ENCODE results near the gene MT1G.

MT1G gene

DNA sequence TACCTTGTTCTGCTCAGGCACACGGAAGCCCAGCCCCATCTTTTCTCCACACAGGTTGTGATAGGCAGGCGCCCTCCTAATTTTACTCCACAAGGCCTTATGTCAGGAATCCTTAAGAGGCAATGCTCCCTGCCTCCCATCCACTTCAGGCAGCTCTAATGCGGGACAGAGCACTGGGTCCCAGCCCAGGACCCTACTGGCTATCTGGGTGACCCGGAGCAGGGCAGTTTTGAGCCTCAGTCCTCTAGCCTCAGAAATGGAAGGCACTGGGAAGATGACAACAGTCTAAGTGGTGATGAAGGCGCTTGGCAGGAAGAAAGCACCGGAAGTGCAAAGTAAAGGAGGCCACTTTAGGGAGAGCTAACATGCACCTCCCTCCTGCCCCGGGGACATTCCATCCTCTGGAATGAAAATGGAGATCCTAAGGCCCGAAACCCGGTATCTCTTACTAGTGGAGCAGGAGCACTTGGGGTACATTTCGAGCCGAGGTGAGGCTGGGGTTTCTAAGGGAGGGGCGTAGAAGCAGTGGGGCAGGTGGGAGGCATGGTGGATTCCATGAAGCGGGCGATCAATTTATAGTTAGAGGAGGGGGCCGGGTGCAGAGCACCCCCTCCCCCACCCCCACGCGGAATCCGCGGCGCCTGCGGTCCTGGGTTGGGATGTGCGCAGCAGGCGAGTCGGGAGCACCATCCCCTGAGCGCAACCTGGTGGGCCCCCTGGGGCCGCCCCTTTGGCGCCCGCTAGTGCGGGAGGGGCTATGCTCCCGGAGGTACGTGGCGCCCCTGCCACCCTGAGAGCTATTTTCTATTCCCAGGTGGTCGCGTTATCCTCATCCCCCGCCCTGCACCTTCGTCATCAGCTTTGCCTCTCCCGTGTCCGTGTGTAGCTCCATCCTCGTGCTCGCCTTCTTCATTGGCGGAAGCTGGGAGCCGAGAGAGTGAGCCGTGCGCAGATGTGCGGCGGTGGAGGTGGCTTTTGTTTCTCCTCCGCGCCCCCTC, 5.2 kb downstream of the MT1G start:
- no peak for DNase-seq

DNA sequence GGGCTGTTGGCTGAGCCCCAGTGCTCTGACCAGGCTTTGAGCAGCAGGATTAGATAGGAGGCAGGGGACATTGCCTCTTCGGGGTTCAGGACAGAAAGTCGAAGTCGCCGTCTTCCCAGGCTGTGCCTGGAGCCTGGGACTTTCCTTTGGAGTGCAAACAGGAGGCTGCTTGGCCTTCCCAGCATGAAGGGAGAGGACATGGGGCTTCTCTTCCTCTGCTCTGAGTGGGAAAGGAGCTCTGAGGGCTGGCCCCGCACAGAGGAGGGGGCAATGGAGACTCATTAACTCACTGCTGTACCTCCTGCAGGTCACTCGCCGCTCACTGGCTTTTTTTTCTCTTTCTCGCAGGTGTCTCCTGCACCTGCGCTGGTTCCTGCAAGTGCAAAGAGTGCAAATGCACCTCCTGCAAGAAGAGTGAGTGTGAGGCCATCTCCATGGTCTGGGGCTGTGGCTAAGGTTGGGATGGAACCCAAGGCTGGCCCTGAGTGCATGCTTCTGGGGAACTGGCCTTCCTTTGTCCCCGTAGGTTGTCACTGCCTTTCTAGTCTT, 9.5 kb downstream of the MT1G start:
- DNase-seq = no peak

DNA sequence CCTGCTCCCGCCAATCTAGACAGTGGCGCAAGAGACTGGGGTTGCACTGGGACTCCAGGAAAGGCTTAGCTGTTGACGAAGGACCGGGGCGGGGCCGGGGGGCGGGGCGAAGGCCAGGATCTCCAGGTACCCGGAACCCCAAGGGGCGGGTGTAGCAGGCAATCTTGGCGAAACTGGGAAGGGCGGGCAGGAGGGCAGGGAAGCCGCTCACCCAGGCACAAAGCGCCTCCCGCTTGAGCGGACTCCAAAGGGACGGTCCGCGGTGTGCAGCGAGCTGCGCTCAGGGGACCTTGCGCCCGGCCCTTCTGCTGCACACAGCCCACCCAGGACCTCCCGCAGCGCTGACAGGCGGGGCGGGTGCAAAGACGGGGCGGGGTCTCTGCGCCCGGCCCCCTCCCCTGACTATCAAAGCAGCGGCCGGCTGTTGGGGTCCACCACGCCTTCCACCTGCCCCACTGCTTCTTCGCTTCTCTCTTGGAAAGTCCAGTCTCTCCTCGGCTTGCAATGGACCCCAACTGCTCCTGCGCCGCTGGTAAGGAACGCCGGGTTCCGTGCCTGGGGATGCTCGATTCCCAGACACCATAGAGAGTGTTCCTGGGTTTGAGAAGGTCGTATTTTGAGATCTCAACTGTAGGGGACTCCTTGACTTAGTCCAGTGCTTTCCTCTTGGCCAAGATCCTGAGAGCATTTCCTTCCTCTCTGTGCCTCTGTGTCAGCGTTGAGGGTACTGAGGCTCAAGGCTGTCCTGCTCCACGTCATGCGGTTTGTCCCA, 10.1 kb downstream of the MT1G start, which contains the start of gene MT1F:
Gene MT1F (plus strand): TSS at position 405 of the 772 bp plus-strand sequence. CDS start 100 bp downstream, at position 505.
- no peak for DNase-seq

DNA sequence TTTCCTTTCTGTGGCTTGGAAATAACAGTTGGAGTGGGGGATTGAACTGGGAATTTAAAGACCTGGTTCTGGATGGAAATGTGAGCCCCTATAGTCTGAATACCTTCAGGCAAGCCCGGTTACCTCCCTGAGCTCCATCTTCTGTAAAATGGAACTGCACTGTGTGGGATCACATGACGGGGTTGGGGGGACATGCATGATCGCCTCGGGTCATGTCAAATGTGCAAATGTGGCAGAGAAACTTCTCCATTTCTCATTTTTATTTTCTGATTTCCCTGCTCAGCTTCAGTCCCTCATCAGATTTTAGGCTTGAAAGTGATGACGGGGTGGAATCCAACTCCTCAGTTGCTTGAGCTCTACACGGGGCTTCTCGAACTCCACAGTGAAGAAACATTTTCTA, 14.6 kb downstream of the MT1G start:
- no peak for DNase-seq

DNA sequence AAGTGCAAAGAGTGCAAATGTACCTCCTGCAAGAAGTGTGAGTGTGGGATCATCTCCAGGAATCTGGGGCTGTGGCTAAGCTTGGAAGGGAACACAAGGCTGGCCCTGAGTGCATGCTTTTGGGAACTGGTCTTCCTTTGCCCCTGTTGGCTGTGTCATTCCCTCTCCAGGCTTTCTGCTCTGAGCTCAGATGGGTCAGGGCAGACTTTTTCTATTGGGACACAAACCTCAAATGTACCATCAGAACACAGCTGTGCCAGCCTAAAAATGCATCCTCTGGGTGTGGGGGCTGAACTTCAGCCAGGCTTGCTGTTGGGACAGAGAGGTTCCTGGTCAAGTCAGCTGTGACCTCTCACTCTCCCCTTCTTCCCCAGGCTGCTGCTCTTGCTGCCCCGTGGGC, 15.3 kb downstream of the MT1G start:
- DNase-seq = no peak

DNA sequence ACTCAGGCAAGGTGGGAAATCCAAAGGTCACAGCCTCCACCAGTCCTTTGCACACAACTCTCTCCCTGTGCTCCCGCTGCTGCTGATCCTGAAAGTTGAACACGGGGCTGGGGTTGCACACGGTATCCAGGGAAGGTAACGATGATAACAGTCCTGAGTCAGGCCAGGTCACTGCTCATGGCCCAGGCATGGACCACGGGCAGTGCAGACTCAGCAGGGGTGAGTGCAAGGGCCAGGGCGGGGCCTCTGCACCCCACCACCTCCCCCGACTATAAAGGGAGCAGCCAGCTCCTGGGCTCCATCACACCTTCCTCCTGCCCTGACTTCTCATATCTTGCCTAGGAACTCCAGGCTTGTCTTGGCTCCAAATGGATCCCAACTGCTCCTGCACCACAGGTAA, 16.3 kb downstream of the MT1G start, which contains the start of gene MT1B:
Gene MT1B (plus strand): TSS at position 301 of the 400 bp plus-strand sequence. CDS start 68 bp downstream, at position 369.
- DNase-seq = no peak

DNA sequence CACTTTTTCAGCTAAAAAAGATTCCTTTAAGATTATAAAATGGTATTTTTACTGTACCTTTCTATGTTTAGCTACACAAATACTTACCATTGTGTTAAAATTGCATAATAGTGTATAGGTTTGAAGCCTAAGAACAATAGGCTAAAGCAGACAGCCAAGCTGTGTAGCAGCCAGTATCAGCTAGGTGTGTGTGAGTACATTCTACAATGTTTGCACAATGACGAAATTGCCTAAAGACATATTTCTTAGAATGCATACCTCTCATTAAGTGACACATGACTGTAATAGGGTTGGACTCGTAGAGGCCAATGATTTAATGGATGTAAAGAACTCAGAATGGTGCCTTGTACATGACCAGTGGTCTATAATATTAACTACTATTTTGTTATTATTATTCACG, 18.0 kb downstream of the MT1G start:
- DNase-seq = no peak

DNA sequence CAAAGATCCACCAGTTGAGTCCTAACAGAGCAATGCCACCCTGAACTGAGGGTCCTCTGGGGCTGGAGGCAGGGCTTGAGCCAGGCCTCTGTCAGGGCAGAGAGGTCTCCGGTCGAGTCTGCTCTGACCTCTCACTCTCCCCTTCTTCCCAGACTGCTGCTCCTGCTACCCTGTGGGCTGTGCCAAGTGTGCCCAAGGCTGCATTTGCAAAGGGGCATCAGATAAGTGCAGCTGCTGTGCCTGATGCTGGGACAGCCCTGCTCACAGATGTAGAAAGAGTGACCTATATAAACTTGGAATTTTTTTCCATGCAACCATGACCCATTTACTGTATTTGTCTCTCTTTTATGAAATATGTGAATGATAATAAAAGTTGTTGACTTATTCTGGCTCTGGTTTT, 18.6 kb downstream of the MT1G start:
- DNase-seq = no peak

DNA sequence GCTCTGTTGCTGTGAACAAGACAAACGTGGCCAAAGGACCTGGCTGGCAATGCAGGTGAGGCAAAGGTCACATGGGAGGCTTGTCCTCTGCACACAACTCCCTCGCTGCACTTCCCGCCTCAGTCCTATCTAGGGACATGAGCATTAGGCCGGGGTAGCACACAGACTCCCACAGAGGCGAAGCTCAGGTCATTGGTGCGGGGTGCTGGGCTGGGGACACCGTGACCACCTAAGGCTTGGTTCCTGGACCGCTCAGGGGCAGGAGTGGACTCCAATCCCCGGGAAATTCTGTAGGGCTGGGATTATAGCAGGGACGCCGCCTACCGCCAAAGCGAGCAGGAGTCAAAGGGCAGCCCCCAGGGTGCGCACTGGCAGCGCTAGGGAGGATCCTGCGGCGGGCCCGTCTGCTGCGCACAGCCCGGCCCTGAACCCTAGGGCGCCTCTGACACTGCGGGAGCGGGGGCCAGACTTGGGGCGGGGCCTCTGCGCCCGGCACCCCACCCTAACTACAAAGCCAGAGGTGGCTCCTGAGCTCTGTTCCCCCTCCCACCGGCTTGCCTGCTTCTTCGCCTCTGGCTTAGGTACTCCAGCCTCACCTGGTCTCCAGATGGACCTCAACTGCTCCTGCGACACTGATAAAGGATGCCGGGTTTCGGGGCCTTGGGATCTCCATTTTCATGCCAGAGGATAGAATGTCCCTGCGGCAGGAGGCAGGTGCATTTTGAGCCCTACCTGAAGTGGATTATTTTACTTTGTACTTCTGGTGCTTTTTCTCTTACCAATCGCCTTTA, 20.0 kb downstream of the MT1G start:
- DNase-seq = no peak

DNA sequence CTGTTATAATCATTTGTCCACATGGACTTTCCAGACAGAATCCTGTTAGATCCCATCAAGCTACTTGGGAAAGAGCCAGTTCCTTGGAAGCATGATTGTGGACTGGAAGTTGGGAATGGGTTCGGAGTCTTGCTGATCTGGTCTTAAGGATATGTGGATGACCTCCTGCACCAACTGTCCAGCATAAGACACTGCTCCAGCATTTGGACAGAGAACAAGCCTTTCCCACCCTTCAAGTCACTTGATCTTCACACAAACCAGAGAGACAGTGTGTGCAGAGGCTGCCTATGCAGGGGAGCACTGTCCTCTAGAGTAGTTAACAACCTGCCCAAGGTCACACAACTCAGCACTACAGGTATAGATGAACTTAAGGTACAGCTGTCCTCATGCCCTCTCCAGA, 22.0 kb downstream of the MT1G start:
- DNase-seq = no peak

DNA sequence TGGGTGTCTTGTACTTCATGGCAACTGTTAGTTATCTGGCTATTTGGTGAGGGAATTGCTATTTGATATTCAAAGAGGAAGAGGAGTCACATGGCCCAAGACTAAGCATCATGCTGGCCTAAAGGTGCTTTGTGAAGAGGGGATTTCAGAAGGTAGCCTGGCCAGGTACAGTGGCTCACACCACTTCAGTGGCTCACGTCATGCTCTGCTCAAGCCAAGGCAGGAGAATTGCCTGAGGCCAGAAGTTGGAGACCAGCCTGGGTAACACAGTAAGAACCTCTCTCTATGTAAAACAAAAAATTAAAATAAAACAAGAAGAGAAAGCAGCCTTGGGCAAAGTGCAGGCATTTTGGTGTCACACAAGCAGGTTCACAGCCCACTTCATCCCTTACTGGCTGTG, 22.6 kb downstream of the MT1G start:
- no peak for DNase-seq

DNA sequence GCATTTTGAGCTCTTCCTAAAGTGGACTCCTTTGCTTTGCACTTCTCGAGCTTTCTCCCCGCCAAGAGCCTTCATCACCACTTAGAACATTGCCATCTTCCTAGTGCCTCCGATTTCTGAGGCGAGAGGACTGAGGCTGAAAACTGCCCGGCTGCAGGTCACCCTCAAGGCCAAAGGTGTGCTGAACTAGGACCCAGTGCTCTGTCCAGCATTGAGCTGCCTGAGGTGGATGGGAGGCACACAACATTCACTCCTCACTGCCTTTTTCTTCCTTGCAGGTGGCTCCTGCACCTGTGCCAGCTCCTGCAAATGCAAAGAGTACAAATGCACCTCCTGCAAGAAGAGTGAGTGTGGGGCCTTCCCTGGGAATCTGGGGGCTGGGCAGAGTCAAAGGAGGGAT, 24.0 kb downstream of the MT1G start:
- no peak for DNase-seq

DNA sequence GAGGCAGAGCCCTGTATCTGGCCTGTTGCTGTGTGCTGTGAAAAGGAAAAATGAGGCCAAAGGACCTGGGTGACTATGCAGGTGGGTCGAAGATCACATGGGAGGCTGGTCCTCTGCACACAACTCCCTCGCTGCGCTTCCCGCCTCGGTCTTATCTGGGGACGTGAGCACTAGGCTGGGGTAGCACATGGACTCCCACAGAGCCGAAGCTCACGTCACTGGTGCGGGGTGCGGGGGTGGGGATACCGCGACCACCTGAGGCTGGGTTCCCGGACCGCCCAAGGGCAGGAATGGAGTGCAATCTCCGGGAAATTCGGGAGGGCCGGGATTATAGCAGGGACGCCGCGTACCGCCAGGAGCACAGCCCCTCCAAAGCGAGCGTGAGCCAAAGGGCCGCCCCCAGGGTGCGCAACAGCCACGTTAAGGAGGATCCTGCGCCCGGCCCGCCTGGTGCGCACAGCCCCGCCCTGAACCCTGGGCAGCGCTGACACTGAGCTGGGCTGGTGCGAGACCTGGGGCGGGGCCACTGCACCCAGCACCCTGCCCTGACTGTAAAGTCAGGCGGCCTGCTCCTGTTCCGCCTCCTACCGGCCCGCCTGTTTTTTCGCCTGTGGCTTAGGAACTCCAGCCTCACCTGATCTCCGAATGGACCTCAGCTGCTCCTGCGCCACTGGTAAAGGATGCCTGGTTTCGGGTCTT, 24.6 kb downstream of the MT1G start:
- DNase-seq = no peak

DNA sequence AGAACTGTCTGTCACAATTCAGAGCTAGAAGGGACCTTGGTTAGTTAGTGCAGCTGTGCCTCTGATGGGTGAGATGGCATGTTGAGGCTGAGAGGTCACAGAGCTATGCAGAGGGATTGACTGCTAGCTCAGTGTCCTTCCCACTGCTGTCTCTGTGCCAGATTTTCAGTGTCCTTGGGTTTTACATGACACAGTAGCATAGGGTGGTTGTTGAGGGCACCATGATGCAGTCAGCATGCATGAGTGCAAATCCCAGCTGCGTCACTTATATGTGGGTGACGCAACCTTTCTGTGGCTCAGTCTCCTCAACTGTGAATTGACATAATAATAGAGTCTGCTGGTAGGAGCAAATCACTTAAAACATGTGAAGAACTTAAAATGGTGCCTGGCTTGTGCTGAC, 26.7 kb downstream of the MT1G start:
- no peak for DNase-seq

DNA sequence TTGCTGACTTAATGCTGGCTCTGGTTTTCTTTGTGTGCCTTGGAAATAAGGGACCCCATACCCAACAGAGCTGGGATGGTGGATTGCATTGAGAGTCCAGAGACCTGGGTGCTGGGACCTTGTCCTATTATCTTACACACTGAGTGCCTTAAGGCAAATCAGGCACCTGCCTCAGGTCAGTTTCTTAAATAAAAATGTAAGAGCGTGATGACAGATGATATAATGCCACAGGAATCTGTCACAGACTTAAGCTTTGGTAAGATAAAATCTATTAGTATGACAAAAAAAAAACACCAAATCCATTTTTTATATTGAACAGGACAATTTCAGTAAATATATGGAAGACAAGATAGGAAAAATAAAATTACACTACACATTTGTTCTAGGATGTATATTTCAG, 27.8 kb downstream of the MT1G start:
- DNase-seq = no peak

DNA sequence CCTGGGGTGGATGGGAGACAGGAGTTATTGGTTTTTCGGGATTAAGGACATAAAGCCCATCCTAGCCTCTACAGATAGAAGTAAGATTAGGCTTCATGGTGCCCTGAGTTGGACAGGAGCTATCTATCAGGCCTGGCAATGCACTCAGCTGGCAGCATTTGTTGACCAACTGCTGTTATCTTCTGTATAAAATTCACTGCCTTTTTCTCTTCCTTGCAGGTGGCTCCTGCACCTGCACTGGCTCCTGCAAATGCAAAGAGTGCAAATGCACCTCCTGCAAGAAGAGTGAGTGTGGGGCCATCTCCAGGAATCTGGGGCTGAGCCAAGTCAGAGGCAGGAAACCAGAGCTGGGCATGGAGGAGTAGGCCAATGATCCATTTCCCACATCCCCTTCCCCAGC, 28.8 kb downstream of the MT1G start:
- DNase-seq = no peak

DNA sequence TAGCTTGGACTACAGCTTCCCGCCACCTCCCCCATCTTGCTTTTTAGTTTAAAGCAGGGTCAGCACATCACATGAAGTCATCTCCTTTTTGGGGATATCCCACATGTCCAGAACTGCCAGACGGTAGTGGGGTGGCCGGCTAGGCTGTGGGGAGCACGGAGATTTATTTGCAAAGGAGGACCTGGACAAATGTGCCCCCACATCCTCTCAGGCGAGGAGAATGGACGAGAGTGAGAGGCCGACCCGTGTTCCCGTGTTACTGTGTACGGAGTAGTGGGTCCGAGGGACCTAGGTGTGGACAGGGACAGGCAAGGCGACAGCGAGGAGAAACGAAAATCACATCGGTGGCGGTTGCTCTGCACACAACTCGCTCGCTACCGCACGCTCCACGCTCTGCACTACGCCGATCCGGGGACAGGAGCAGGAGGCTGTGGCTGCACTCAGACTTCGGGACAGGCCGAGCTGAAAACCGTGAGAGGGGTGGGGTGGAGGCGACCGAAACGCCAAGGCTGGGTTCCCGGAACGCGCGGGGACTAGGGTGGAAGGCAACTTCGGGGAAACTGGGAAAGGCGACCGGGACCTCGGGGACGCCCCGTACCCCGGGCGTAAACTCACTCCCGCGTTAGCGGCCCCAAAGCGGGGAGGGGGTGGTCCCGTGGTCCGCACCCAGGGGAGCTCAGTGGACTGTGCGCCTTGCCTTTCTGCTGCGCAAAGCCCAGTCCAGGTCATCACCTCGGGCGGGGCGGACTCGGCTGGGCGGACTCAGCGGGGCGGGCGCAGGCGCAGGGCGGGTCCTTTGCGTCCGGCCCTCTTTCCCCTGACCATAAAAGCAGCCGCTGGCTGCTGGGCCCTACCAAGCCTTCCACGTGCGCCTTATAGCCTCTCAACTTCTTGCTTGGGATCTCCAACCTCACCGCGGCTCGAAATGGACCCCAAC, 29.8 kb downstream of the MT1G start, which contains the start of gene MT1A:
Gene MT1A (plus strand): TSS at position 853 of the 937 bp plus-strand sequence. CDS start 73 bp downstream, at position 926.
- DNase-seq = no peak

DNA sequence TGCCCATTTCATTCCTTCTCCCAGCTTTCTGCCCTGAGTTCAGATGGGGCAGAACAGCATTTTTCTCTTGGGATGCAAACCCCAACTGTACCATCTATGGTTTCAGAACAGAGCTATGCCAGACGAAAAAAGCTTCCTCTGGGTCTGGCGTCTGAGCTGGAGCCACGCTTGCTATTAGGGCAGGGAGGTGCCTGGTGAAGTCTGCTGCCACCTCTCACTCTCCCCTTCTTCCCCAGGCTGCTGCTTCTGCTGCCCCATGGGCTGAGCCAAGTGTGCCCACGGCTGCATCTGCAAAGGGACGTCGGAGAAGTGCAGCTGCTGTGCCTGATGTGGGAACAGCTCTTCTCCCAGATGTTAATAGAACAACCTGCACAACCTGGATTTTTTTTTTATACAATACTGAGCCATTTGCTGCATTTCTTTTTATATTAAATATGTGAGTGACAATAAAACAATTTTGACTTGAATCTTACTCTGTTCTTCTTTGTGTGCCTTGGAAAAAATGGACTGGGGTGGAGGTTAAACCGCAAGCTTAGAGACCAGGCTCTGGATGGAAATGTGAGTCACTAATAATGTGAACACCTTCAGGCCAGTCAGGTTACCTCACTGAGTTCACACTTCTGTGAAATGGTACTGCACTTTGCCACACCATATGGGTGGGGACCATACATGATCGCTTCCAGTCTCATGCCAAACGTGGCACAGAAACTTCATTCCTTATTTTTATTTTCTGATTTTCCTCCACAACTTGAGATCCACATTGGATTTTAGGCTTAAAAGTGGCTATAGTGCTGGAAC, 31.1 kb downstream of the MT1G start:
- DNase-seq = no peak

DNA sequence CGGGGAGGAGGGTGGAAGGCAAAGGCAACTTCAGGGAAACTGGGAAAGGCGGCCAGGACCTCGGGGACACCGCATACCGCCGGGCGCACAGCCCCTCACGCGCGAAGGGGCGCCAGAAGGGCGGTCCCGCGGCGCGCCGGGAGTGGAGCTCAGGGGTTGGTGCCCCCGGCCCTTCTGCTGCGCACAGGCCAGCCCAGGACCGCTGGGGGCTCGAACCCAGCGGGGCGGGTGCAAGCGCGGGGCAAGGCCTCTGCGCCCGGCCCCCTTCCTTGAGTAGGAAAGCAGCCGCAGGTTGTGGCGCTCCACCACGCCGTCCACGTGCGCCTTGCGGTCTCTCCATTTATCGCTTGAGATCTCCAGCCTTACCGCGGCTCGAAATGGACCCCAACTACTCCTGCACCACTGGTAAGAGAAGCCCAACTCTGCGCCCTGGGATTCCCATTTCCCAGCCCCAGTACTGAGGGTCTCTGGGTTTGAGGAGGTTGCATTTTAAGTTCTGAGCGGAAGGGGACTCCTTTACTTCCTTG, 32.4 kb downstream of the MT1G start:
- no peak for DNase-seq

All from SW 1271 (cell line).